ENCODE measurements around the gene ARID3A.
"Not testable (repeated sequence)": the region's sequence is repeated elsewhere in the genome, so short reads cannot be mapped to it uniquely, and the experiment has no call there.

Gene ARID3A

DNA sequence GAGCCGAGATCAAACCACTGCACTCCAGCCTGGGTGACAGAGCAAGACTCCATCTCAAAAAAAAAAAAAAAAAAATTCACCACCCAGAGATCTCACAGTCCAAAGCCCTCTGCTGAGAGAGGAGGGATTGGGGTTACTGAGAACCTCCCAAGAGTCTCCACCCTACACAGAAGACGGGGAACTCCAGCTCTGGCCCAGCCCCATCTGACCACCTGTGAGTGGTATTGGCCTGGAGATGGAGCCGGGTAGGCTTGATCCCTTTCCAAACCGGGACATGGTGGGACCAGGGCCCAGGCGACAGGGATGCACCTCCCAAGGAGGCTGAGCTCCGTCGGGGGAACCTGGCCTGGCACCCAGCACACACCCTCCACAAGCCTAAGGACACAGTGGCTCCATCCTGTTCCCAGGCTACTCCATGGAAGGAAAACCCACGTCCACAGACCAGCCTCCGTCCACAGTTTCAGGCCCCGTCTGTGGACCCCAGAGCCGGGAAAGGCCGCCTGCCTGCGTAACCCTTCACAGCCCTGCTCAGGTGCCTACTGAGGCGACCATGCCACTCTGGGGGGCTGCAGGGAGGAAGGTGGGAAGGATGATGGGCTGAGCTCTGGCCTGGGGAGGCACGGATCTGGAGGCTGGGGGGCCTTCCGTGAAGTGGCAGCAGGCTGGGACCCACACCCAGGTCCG is 93.2 kb downstream of the ARID3A start:
- DNase-seq = no peak

DNA sequence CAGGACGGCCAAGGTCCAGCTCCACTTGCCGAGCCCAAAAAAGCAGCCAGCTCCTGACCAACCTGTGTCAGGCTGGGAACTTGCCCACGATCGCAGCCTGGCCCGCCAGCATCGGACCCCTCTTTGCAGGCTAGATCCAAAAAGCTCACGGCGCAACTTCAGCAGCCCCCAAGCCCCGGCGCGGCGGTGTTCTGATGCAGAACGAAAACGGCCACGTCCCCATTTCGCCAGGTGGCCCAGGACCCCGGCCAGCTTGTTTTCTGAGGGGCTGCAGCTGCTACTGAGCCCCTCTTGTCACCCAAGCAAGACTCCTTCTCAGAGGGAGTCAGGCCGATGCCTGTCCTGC is 93.8 kb downstream of the ARID3A start:
- DNase-seq = no peak

DNA sequence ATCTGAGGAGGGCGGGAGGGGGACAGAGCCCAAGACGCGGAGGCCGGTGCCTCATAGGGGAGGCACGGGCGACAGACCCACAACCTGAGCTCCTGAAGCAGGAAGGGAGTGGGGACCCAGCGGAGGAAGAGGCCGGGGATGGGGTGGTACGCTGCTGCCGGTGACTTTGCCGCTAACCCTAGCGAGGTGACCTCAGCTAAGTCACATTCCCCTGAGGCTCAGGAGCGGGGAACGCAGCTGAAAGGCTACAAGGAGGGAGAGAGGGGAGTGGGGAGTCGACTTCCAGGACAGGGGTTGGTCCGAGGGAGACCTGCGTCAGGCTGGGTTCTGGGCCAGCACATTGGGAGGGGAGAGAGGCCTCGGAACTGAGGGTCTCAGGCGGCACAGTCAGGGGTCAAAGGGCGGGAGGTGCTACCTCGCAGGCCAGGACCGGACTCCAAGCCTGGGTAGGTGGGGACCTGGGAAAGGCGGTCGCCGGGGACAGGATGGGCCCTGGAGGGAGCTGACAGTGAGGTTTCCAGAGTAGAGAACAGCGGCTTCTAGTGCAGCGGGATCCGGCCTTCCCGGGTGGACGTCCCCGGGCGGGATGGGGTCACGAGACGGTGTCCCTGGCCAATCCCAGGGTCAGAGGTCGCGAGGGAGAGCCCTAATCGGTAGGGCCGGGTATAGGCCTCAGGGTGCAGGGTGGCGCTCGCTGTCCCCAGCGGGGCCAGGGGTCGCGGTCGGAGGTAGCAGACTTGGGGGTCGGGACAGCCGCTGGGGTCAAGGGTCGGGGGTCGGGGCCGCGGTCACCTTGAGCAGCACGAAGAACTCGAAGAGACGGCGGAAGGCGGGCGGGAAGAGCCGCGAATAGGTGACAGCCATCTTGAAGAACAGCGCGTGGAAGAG is 94.4 kb downstream of the ARID3A start:
- DNase-seq = no peak

DNA sequence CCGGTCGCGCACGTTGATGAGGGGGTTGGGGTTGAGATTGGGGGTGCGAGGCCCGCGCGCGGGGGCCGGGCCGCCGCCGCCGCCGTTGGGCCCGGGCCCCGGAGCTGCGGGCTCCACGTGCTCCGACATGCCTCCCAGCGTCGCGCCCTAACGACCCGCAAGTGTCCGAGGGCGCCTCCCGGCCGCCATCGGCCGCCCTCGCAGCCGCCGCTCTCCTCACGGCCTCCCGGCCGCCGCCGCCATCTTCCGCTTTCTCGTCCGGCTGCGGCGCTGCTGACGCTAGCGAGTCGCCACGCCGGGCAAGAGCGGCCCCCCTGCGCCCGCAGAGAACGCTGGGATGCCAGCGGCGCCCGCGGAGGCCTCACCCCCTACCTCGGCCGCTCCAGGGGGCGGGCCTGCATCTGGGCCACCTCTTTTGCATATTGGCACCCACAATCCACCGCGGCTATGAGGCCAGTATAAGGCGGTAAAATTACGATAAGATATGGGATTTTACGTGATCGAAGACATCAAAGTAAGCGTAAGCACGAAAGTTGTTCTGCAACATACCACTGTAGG is 95.1 kb downstream of the ARID3A start, which contains the start of gene TMEM259:
Gene TMEM259, minus strand, starts transcription at position 256 of the 558 bp plus-strand sequence. Its CDS starts 127 bp downstream, at position 129.
- peak; percentile 91 for DNase-seq

DNA sequence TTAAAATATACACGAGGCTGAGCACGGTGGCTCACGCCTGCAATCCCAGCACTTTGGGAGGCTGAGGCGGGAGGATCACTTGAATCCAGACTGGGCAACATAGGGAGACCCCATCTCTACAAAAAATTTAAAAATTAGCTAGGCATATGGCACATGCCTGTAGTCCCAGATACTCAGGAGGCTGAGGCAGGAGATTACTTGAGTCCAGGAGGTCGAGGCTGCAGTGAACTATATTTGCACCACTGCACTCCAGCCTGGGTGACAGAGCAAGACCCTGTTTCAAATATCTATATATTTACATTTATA is 98.0 kb downstream of the ARID3A start:
- DNase-seq = not testable (repeated sequence)

DNA sequence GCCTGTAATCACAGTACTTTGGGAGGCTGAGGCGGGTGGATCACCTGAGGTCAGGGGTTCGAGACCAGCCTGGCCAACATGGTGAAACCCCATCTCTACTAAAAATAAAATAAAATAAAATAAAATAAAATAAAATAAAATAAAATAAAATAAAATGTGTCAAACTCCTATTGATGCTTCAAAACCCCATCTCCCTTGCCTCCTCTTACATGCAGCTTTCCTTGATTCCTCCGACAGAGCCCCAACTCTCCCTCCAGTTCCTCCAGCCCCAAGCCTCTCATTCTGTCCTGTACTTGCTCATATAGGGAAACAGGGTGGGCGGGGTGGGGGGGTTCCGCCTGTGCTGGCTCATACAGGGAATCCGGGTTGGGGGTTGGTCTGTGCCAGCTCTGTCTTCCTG is 99.2 kb downstream of the ARID3A start:
- DNase-seq = not testable (repeated sequence)
